Astrocyte (in vitro differentiated cells and primary cell): ENCODE results near the gene KCTD15. TPM values are rescaled to one million over a fixed set of nuclear protein-coding genes. Genes with fewer than 3 reads are reported as not detected.

Source experiments
- DNase-seq: peaks from one replicate; pipeline ENCODE4 v3.0.0-alpha.2; 2010; ENCODE audit warnings: low read depth
- FAIRE-seq: peaks from 2 replicates; lab custom pipeline; 2011; peaks lifted over from hg19 to GRCh38; lab: Jason Lieb, UNC
- H2AFZ ChIP-seq: 2 replicates; pipeline ENCODE4 v1.6.0; 2012; ENCODE audit warnings: low read depth, low read length, inconsistent platforms
- H3K27ac ChIP-seq: 2 replicates; pipeline ENCODE4 v1.5.1; 2011; ENCODE audit warnings: low read depth, low read length, inconsistent platforms
- H3K27me3 ChIP-seq: 2 replicates; pipeline ENCODE4 v1.6.0; 2011; ENCODE audit warnings: low read length, inconsistent platforms; ENCODE audit not compliant: insufficient read depth
- H3K36me3 ChIP-seq: 2 replicates; pipeline ENCODE4 v1.5.1; 2011; ENCODE audit warnings: low read length, inconsistent platforms; ENCODE audit not compliant: insufficient read depth
- H3K4me1 ChIP-seq: 2 replicates; pipeline ENCODE4 v1.5.1; 2011; ENCODE audit warnings: low read length, inconsistent platforms; ENCODE audit not compliant: insufficient read depth
- H3K4me2 ChIP-seq: 2 replicates; pipeline ENCODE4 v1.6.0; 2012; ENCODE audit warnings: low read length, inconsistent platforms
- H3K4me3 ChIP-seq: 2 replicates; pipeline ENCODE4 v1.5.1; 2011; ENCODE audit warnings: low read depth, mild to moderate bottlenecking, low read length, inconsistent platforms; ENCODE audit not compliant: insufficient read depth
- H3K79me2 ChIP-seq: 2 replicates; pipeline ENCODE4 v1.6.0; 2012; ENCODE audit warnings: mild to moderate bottlenecking, low read length, inconsistent platforms; ENCODE audit not compliant: insufficient read depth
- H3K9ac ChIP-seq: 2 replicates; pipeline ENCODE4 v1.6.0; 2012; ENCODE audit warnings: mild to moderate bottlenecking, low read length, inconsistent platforms
- H3K9me3 ChIP-seq: 2 replicates; pipeline ENCODE4 v1.5.1; 2012; ENCODE audit warnings: low read depth, mild to moderate bottlenecking, low read length, inconsistent platforms; ENCODE audit not compliant: insufficient read depth
- H4K20me1 ChIP-seq: 2 replicates; pipeline ENCODE4 v1.6.0; 2012; ENCODE audit warnings: low read length, inconsistent platforms; ENCODE audit not compliant: insufficient read depth
- H3K27ac Mint-ChIP-seq: one replicate; pipeline ENCODE4 v1.8.0; 2021; ENCODE audit warnings: mild to moderate bottlenecking, mixed read lengths; ENCODE audit not compliant: unreplicated experiment
- H3K27me3 Mint-ChIP-seq: one replicate; pipeline ENCODE4 v1.8.0; 2021; ENCODE audit warnings: low read depth, mixed read lengths; ENCODE audit not compliant: unreplicated experiment
- H3K36me3 Mint-ChIP-seq: one replicate; pipeline ENCODE4 v1.8.0; 2021; ENCODE audit warnings: low read depth, mixed read lengths; ENCODE audit not compliant: unreplicated experiment
- H3K4me1 Mint-ChIP-seq: one replicate; pipeline ENCODE4 v1.8.0; 2021; ENCODE audit warnings: low read depth, mixed read lengths; ENCODE audit not compliant: unreplicated experiment
- H3K4me3 Mint-ChIP-seq: one replicate; pipeline ENCODE4 v1.8.0; 2021; ENCODE audit warnings: mild to moderate bottlenecking, moderate library complexity, mixed read lengths; ENCODE audit not compliant: unreplicated experiment
- H3K9me3 Mint-ChIP-seq: one replicate; pipeline ENCODE4 v1.8.0; 2021; ENCODE audit warnings: mild to moderate bottlenecking, mixed read lengths; ENCODE audit not compliant: unreplicated experiment
- EZH2 ChIP-seq: IDR thresholded peaks from 2 replicates; pipeline ENCODE4 v1.6.1; 2012; ENCODE audit warnings: mild to moderate bottlenecking, low read length, inconsistent platforms; ENCODE audit not compliant: insufficient read depth
- total RNA-seq: library from RNA; stranded (reverse); gene quantifications from 2 replicates; pipeline ENCODE4 v1.2.1, GENCODE V29; 2021
- TF ChIP-seq, protein P1 (sequence below): IDR thresholded peaks from 2 replicates; pipeline ENCODE4 v1.5.1; 2011; ENCODE audit warnings: low read depth, mild to moderate bottlenecking, inconsistent platforms, low read length, moderate library complexity; ENCODE audit not compliant: insufficient read depth

Gene KCTD15
- total RNA-seq, 1 donor from 2014 or later: 43.3 TPM

DNA sequence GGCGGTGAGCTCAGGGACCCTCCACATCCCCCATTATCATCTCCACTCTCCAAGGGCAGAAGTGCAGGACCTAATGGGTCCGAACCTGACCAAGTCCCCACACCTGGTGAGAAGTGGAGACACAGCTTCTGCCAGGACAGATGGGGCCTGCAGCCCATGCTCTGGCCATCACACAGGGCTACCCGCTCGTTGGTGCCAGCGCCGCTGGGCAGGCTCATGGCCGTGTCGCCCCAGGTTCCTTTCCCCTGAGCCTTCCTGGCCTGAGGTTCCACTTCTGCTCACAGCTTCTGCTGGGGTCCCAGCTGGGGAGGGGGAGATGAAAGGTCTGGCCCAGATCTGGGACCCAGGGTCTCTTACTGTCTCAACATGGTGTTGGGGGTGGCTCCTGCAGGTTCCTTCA, 48.4 kb upstream of the KCTD15 start:
- Histone ChIP-seq H3K9me3 (no peaks in the 10 kb centered on the region), H3K4me2 (no peak overlapping the region), H3K79me2 (no peaks in the 10 kb centered on the region), H3K4me3 (no peak overlapping the region), H4K20me1 (no peaks in the 10 kb centered on the region), H3K27ac (no peak overlapping the region), H3K36me3 (no peaks in the 10 kb centered on the region), H3K27me3 (peaks cover 3% of the 10 kb centered on the region), H3K9ac (no peak overlapping the region), H2AFZ (no peak overlapping the region), H3K4me1 (no peaks in the 10 kb centered on the region)
- Mint-ChIP-seq H3K27ac (no peak overlapping the region), H3K36me3 (no peaks in the 10 kb centered on the region), H3K27me3 (peaks cover 30% of the 10 kb centered on the region), H3K4me3 (no peak overlapping the region), H3K9me3 (no peaks in the 10 kb centered on the region), H3K4me1 (no peaks in the 10 kb centered on the region)
- FAIRE-seq: no peak
- no peak for DNase-seq
- no peak for TF ChIP-seq EZH2
- TF ChIP-seq, protein P1, sequence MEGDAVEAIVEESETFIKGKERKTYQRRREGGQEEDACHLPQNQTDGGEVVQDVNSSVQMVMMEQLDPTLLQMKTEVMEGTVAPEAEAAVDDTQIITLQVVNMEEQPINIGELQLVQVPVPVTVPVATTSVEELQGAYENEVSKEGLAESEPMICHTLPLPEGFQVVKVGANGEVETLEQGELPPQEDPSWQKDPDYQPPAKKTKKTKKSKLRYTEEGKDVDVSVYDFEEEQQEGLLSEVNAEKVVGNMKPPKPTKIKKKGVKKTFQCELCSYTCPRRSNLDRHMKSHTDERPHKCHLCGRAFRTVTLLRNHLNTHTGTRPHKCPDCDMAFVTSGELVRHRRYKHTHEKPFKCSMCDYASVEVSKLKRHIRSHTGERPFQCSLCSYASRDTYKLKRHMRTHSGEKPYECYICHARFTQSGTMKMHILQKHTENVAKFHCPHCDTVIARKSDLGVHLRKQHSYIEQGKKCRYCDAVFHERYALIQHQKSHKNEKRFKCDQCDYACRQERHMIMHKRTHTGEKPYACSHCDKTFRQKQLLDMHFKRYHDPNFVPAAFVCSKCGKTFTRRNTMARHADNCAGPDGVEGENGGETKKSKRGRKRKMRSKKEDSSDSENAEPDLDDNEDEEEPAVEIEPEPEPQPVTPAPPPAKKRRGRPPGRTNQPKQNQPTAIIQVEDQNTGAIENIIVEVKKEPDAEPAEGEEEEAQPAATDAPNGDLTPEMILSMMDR: no peak

DNA sequence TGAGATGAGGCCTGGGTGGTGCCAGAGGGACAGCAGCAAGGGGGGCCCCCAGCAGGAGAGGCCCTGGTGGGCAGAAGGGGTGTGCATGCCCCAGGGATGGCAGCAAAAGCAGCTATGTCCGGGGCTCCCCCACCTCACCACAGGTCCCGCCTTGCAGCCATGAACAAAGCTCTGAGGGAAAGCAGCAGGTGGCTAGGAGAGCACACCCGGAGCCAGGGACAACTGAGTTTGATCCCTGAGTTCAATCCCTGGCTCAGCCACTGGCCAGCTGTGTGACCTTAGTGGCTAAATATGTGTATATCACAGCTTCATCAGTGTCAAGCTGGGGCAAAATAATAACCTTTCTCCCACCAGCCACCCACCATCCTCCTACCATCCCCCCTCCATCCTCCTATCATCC, 47.7 kb upstream of the KCTD15 start:
- Histone ChIP-seq H3K27ac (no peak overlapping the region), H4K20me1 (no peaks in the 10 kb centered on the region), H2AFZ (no peak overlapping the region), H3K4me1 (no peaks in the 10 kb centered on the region), H3K36me3 (no peaks in the 10 kb centered on the region), H3K9ac (no peak overlapping the region), H3K4me3 (no peak overlapping the region), H3K9me3 (no peaks in the 10 kb centered on the region), H3K4me2 (no peak overlapping the region), H3K79me2 (no peaks in the 10 kb centered on the region), H3K27me3 (peaks cover 3% of the 10 kb centered on the region)
- H3K36me3 Mint-ChIP-seq: no peaks in the 10 kb centered on the region
- peaks cover 30% of the 10 kb centered on the region for H3K27me3 Mint-ChIP-seq
- FAIRE-seq (no peak), DNase-seq (no peak)
- no peaks in the 10 kb centered on the region for H3K4me1 Mint-ChIP-seq
- no peaks in the 10 kb centered on the region for H3K9me3 Mint-ChIP-seq
- H3K27ac Mint-ChIP-seq: no peak overlapping the region
- no peak for TF ChIP-seq EZH2
- TF ChIP-seq, protein P1: no peak
- no peak overlapping the region for H3K4me3 Mint-ChIP-seq

DNA sequence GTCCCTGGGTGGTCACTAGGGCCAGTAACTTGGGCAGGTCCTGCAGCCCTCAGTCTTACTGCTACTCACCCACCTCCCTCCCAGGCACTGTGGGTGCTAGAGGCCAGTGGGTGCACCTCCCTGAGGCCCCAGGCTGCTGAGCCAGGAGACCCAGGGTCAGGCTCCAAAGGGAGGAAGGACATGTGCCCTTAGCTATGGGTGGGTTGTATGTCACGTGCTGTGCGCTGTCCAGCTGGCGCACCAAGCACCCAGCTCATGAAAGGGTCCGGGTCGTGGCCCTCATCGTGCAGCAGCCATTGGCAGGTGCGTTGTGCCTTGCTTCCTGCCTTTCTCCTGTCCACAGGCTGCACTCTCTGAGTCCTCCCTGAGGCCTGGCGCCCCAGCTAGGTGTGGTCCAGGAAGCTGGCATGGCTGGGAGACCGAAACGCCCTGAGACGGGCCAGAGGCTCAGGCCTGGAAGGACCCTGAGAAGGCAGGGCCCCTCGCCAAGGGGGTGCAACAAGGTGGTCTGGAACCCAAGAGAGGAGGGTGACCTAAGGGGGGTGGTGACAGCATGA, 47.0 kb upstream of the KCTD15 start:
- no peak overlapping the region for H3K4me3 Mint-ChIP-seq
- H3K9me3 Mint-ChIP-seq: no peaks in the 10 kb centered on the region

More for the DNA sequence above, 47.0 kb upstream of the KCTD15 start:
- no peaks in the 10 kb centered on the region for H3K4me1 Mint-ChIP-seq
- no peaks in the 10 kb centered on the region for H4K20me1 ChIP-seq
- H3K4me1 ChIP-seq: no peaks in the 10 kb centered on the region
- no peak for DNase-seq
- no peaks in the 10 kb centered on the region for H3K36me3 ChIP-seq
- no peak overlapping the region for H3K27ac ChIP-seq
- H3K9ac ChIP-seq: no peak overlapping the region
- H3K36me3 Mint-ChIP-seq: no peaks in the 10 kb centered on the region
- no peaks in the 10 kb centered on the region for H3K79me2 ChIP-seq
- peaks cover 3% of the 10 kb centered on the region for H3K27me3 ChIP-seq
- H3K4me3 ChIP-seq: no peak overlapping the region
- TF ChIP-seq, protein P1: no peak
- TF ChIP-seq EZH2: no peak
- H3K9me3 ChIP-seq: no peaks in the 10 kb centered on the region
- no peak overlapping the region for H3K4me2 ChIP-seq
- peaks cover 34% of the 10 kb centered on the region for H3K27me3 Mint-ChIP-seq
- FAIRE-seq: no peak
- H2AFZ ChIP-seq: no peak overlapping the region
- H3K27ac Mint-ChIP-seq: no peak overlapping the region
